ENCODE results near the gene MAGI1.

The MAGI1 gene

GRCh38 chr3:65902304-65902793 lies 136.4 kb downstream of the MAGI1 start:
- peak; percentile 49 for DNase-seq (ENCODE audit: low read depth)
- H3K4me3 ChIP-seq (ENCODE audit: low read depth, low read length): no peak overlapping the region
- no peak for TF ChIP-seq CTCF (conservative IDR thresholded peaks at IDR 0.05; ENCODE audit: low read depth, low read length)

GRCh38 chr3:65901226-65901625 lies 137.5 kb downstream of the MAGI1 start:
- H3K4me3 ChIP-seq (ENCODE audit: low read depth, low read length): peak overlapping the region; percentile 2
- no peak for TF ChIP-seq CTCF (conservative IDR thresholded peaks at IDR 0.05; ENCODE audit: low read depth, low read length)
- DNase-seq (ENCODE audit: low read depth): no peak

- DNase-seq (ENCODE audit: low read depth): no peak
- no peak for TF ChIP-seq CTCF (conservative IDR thresholded peaks at IDR 0.05; ENCODE audit: low read depth, low read length)
- H3K4me3 ChIP-seq (ENCODE audit: low read depth, low read length): no peak overlapping the region
Observed at GRCh38 chr3:65899226-65899625, 139.5 kb downstream of the MAGI1 start.

GRCh38 chr3:65897766-65898165 lies 141.0 kb downstream of the MAGI1 start:
- no peak for TF ChIP-seq CTCF (conservative IDR thresholded peaks at IDR 0.05; ENCODE audit: low read depth, low read length)
- no peak overlapping the region for H3K4me3 ChIP-seq (ENCODE audit: low read depth, low read length)
- no peak for DNase-seq (ENCODE audit: low read depth)

GRCh38 chr3:65896321-65896720 lies 142.4 kb downstream of the MAGI1 start:
- TF ChIP-seq CTCF (conservative IDR thresholded peaks at IDR 0.05; ENCODE audit: low read depth, low read length): no peak
- H3K4me3 ChIP-seq (ENCODE audit: low read depth, low read length): no peak overlapping the region
- DNase-seq (ENCODE audit: low read depth): no peak

- DNase-seq (ENCODE audit: low read depth): peak; percentile 61
- H3K4me3 ChIP-seq (ENCODE audit: low read depth, low read length): no peak overlapping the region
- TF ChIP-seq CTCF (conservative IDR thresholded peaks at IDR 0.05; ENCODE audit: low read depth, low read length): no peak
Observed at GRCh38 chr3:65894679-65895453, 143.9 kb downstream of the MAGI1 start.

- DNase-seq (ENCODE audit: low read depth): no peak
- H3K4me3 ChIP-seq (ENCODE audit: low read depth, low read length): no peak overlapping the region
- TF ChIP-seq CTCF (conservative IDR thresholded peaks at IDR 0.05; ENCODE audit: low read depth, low read length): no peak
Observed at GRCh38 chr3:65894126-65894525, 144.6 kb downstream of the MAGI1 start.

All from choroid plexus epithelial cell (primary cell).